RKO (cell line): ENCODE results near the gene BMI1.

Experiments
- DNase-seq: peaks from one replicate; pipeline ENCODE4 v3.0.0-alpha.2; 2016; ENCODE audit warnings: low spot score

The BMI1 gene

DNA sequence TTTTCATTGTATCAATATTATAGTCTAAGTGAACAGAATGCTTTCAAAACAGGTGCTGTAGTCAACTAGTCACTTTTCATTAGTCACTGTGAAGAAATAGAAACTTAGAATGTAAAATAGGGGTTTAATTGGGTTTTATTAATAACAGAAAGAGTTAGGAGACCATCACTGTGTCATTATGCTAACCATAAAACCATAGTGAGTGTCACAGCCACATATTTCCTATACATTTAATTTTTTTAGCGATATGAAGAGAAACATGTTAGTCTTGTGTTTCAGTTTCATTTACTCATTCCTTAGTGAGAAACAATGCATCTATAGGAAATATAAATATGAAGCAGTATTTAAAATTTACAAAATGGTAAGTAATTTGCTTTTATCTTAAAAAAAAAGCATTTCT, 46.6 kb downstream of the BMI1 start:
- no peak for DNase-seq

DNA sequence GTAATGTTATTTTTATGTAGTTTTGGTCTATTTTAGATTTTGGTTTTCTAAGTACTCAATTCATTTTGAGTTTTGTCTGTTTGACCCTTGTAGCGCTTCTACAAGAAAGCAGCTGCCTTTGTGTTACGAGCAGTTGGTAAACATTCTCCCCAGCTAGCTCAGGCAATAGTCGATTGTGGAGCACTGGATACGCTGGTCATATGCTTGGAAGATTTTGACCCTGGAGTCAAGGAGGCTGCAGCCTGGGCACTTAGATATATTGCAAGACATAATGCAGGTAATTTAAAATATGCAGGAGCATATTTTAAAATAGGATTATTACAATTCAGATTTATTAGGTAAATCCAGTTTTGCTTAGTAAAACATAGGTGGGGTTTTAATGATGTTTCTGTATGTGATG, 47.5 kb downstream of the BMI1 start:
- no peak for DNase-seq

DNA sequence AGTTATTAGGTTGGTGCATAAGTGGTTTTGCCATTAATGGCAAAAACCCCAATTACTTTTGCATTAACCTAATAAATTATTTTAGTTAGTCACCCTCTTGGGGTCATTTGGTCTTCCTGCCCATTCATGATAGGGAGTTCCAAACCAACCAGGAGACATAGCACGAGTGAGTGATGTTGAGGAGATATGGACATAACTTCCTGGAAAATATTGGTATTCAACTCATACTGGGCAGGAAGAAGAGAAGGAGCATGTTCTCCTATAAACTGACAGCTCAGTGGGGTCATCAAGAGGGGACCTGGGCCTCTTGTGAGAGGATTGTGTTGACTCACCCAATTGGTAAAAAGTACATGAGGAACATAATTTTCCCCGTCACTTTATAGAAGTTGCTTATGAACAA, 48.1 kb downstream of the BMI1 start:
- no peak for DNase-seq

DNA sequence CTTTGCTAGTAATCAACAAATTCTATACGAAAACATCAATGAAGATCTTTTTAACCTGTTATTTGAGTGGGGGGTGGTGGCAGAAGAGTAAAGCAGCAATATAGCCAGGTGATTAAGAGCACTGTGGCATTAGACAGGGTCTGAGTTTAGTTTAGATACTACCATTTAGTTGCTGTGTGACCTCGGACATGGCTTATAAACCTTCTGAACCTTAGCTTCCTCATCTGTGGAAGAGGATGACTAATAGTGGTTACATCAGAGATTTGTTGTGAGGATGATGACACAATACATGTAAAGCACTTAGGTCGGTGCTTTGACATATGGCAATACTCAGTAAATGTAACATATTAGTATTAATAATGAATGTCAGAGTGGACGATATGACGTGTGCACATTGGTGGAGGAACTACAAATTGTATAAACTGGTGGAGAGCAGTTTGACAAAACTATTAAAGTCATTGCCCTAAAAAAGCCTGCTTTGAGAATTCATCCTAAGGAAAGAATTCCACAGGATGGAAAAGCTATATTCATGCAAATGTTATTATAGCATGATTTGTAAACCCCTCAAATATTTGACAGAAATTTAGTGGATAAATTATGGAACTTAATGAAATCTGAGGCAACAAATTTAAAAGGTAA, 48.7 kb downstream of the BMI1 start:
- peak; percentile 72 for DNase-seq

DNA sequence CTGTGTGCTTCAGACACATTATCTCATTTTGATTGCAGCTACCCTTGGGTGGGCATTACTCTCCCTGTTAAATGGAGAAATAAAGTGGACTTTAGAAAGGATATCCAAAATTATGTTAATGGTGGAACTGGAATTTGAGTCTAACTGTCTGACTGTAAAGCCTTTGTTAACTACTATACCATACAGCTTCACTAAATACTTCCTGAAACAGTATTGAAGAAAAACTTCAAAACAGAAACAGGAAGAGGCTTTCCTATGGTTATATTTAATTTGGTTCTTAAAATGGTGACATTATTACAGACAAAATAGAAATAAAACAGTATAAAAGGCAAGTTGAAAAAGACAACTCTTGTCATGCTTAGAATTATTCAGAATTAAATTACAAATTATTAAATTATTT, 49.4 kb downstream of the BMI1 start:
- DNase-seq: no peak

DNA sequence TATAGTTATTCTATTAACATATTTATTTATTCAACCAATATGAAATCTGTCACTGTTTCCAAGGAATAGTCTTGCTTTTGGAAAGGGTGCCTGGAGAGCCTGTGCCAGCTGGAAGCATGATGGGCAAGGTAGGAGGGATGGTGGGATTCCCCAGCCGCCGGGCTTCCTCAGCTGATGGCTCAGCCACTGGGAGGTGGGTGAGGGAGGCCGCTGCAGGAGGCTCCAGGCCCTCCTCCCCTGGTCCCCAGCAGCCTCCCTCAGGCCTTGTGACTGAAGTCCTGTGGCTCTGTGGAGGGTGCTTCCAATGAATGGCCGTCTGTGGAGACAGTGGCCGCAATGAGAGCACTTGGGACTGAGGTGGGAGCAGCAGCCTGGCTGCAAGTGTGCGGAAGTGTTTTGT, 51.4 kb downstream of the BMI1 start:
- no peak for DNase-seq

DNA sequence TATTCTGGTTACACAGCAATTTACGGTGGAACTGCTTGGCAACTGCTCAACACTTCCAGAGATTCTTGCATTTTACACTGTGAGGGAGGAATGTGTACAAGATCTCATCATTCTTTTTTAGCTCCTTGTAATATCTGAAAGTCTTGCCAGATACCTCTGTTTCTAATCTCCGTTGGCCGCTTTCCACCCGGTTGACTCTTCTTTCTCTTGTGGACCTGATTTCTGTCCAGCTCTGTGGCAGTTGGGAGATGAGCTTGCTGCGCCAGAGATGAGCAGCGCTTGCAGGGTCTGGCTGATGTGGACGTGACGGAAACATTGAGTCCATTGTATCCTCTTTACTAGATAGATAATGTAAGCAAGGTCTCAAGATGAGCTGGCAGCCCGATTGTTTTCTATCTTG, 52.0 kb downstream of the BMI1 start:
- DNase-seq: no peak

DNA sequence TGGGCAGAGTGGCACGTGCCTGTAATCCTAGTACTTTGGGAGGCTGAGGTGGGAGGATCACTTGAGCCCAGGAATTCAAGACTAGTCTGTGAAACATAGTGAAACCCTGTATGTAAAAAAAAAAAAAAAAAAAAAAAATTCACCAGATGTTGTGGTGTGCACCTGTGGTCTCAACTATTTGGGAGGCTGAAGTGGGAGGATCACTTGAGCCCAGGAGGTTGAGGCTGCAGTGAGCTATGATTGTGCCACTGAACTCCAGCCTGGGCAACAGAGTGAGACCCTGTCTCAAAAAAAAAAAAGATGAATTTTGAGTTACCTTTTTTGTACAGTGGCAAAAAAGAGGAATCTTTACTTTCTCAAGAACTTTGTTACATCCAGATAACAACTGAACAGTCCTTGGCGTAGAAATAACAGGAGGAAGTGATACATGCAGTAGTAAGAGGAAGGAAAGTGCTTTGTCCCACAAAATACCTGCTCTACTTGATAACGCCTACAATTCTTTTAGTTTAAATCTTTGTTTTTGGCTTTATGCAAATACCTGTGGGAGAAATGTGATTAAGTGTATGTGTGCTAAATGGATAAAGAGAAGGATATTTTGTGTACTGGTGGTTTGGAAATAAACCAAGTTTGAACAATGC, 53.7 kb downstream of the BMI1 start:
- DNase-seq: no peak

DNA sequence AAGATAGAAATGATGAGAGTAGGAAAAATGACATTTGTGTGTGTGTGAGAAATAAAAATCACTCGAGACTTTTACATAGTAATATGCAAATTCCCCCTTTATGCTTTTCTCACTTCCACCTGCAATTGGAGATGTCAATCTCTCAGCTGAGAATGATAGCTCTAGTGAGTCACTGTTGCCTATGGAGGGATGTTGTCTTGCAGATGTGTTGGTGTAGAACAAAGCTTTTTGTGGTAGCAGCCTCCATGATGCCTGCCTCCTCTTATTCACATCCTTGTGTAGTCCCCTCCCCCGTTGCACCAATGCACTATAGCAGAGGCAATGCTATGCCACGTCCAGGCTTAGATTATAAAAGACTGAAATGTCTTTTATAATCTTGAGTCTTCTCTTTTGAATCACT, 58.2 kb downstream of the BMI1 start:
- DNase-seq: no peak
